ENCODE data around the gene PACRG.

PACRG gene

DNA sequence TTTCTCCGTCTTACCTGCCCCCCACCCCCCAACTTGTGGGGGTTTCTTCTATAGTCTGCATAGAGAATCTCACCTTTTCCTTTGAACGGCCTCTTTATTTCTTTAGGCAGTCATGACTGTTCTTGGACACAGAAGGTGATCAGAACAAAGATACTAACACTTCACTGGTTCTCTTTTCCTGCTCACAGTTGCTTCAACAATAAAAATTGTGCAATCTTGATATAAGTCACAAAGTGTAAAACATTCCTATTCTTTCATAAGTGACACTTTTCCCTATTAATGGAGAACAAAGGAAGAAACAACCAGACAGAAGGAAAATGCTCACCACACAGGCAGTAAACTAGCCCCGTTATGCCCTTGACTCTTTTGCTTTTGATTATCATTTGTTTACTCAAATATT lies 448.3 kb downstream of the PACRG start:
- no peak for DNase-seq (ENCODE audit: low read depth in 2 of 2)

DNA sequence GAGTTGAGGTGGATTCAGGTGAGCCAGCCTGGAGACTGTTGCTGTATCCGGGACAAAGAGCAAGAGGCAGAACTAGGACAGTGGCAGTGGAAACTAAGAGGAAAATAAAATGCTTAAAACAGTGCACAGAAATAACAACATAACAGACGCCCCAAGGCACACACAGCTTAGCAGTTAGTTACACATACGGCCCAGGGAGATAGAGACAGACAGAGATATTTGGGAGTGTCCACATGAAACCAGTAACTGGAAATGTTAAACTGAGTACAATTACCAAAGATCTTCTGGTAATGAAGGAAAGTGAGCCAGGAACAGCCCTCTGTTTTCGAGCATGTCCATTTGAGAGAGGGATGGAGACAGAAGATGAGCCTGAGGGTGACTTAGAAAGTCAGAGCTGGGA lies 449.2 kb downstream of the PACRG start:
- no peak for DNase-seq (ENCODE audit: low read depth in 2 of 2)

DNA sequence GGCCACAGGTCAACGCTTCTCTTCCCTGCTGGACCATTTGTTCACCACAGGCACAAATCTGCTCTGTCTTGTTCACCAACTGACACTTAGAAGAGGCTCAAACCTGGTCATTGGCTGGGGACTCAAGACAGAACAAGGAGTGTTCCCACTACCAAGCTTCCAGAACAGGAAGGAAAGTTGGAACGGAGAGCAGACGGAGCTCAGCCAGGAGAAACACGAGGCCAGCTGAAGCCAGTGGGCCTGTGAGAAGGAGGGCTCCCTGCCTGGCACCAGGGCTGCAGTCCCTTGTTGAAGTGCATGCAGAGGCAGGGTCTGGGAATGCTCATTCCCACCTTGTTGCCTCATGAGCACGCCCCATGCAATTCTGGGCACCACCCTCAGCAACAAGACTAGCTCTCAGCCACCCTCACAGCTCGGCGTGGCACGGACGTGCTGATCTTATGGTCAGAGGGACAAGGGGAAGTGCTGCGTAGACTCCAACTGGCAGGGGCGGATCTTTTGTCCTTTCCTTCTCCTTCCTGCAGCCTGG lies 450.2 kb downstream of the PACRG start:
- no peak for DNase-seq (ENCODE audit: low read depth in 2 of 2)

GRCh38 chr6:163179061-163179460 lies 451.3 kb downstream of the PACRG start:
- no peak for DNase-seq (ENCODE audit: low read depth in 2 of 2)

DNA sequence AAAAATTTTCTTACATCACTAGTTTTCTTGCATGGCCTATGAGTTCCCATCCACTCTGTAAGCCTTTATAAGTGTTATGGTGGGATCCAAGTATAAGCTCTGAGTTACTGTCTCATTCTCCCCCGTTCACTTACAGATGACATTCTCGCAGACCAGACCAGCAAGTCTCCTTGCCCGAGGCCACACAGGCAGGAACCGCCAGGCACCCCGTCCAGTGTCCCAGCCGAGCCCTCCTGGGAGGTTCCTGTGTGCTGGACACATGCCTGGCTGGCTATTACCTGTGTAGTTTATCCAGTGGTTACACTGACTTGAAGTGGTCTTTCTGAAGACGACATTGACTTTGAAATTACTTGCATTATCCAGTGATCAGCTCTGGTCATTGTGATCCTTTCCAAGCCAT lies 451.9 kb downstream of the PACRG start:
- no peak for DNase-seq (ENCODE audit: low read depth in 2 of 2)

- no peak for DNase-seq (ENCODE audit: low read depth in 2 of 2)
These were observed 453.2 kb downstream of the PACRG start for GRCh38 chr6:163180874-163181541.

- no peak for DNase-seq (ENCODE audit: low read depth in 2 of 2)
These were observed 453.9 kb downstream of the PACRG start for GRCh38 chr6:163181666-163182180.

DNA sequence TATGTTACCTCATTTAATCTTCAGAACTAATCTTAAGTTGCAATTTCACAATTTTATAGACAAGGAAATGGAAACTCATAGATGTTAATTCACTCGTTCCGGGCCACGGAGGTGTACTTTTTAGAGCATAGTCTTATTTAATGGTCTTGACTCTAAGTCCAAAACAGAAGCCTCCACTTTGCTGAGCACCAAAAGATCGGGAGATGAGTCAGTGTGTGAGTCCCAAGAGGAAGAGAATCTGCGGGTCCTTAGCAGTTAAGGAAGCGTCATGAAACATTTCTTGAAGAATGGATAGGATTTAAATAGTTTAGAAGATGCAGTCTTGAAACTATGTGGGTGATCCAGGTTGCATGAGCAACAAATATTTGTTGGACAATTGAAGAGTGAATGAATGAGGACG lies 454.9 kb downstream of the PACRG start:
- no peak for DNase-seq (ENCODE audit: low read depth in 2 of 2)

GRCh38 chr6:163183806-163184205 lies 456.0 kb downstream of the PACRG start:
- DNase-seq (ENCODE audit: low read depth in 2 of 2), result no peak

- no peak for DNase-seq (ENCODE audit: low read depth in 2 of 2)
These were observed 458.0 kb downstream of the PACRG start for GRCh38 chr6:163185744-163186143.

- no peak for DNase-seq (ENCODE audit: low read depth in 2 of 2)
These were observed 458.8 kb downstream of the PACRG start for GRCh38 chr6:163186527-163186926.

- no peak for DNase-seq (ENCODE audit: low read depth in 2 of 2)
These were observed 459.4 kb downstream of the PACRG start for GRCh38 chr6:163187201-163187600.

DNA sequence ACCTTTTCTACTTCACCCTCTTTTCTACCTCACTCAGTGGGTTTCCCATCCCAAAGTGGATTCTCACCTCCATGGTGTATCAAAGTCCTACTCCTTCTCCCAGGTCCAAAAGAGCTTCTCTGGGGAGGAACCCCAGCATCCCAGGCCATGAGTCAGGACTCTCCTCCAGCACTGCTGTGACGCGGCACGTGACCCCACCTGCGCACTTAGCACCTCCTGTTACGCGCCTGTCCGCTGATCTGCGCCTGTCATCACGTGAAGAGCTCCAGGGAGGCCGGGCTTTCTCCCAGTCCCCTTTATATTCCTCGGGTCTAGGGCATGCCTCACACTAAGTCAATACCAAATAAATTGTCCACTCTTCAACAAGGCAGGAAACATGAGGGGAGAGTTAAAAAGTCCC lies 459.8 kb downstream of the PACRG start:
- DNase-seq (ENCODE audit: low read depth in 2 of 2), result no peak

- no peak for DNase-seq (ENCODE audit: low read depth in 2 of 2)
These were observed 461.0 kb downstream of the PACRG start for GRCh38 chr6:163188746-163189145.

- no peak for DNase-seq (ENCODE audit: low read depth in 2 of 2)
These were observed 461.8 kb downstream of the PACRG start for GRCh38 chr6:163189609-163190008.

GRCh38 chr6:163190786-163191185 lies 463.0 kb downstream of the PACRG start:
- DNase-seq (ENCODE audit: low read depth in 2 of 2), result no peak

DNA sequence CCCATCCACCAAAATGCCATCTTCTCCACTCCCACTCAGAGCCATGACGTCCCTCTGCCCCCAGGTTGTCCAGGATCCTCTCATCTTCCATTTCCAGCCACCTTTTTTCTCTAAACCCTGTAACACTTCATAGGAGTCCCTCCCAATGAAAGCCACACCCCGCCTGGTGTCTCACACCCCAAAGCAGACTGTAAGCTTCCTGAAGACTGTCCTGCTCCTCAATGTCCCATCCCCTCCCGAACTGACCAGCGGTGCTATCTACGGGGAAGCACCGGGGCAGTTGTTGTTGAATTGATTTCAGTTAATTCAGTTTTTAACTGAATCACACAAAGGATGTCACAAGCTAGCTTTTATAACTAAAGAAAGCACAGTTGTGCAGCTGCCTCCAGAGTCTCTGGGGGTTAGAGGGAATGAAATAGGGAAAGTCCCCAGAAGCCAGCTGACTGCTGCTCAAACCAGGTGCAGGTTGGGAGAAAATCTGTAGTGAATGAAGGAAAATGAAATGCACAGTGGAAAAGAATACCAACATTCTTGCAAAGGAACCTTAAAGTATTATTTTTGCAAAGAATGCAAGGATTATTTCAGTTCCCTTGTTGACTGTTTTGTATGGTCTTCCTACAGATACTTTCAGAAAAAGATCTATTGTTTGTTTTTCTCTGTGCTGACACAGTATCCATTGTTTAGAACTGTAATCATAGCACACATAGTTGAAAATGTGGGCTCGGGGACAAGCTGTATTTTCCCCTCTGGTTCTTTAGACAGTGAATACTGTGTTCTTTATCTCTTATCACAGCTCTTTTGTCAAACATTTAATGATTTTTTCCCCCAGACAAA lies 464.1 kb downstream of the PACRG start:
- no peak for DNase-seq (ENCODE audit: low read depth in 2 of 2)

DNA sequence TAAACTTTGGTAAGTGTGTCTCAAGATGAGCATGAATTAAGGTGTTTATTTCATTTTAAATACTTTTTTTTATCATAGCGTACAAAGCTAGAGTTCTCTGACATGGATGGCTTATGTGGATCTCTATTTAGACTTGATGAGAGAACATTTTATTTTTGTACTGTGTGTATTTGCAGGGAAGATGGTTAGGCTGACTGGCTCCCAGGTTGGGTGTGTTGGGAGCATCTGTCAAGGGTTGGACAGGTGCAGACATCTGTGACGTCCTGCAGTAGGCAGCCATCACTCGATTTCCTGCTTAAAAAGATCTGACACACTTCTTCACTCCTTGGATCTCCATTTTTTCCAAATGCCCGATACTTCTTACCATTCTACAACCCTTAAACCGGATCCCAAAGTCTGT lies 464.8 kb downstream of the PACRG start:
- DNase-seq (ENCODE audit: low read depth in 2 of 2), result no peak

- DNase-seq (ENCODE audit: low read depth in 2 of 2), result no peak
These were observed 465.6 kb downstream of the PACRG start for GRCh38 chr6:163193326-163193725.

- no peak for DNase-seq (ENCODE audit: low read depth in 2 of 2)
These were observed 468.2 kb downstream of the PACRG start for GRCh38 chr6:163195721-163196691.

DNA sequence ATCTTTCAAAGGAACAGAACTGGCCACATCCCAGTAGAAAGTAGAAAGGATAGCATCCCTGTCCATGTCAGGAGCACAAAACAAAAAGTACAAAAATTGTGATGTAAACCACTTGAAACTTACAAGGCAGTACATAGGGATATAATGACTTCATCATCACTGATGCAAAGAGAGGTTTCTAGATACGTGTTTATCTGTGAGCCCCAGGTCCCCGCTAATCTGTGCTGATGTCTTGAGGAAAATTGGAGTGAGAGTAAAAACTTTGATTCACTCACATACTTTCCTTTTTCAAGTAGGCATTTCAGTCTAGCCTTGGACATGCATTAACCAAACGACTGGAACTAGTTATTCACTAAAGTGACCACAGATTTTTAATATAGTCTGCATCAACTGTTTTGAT lies 470.1 kb downstream of the PACRG start:
- DNase-seq (ENCODE audit: low read depth in 2 of 2), result no peak

GRCh38 chr6:163198396-163198795 lies 470.6 kb downstream of the PACRG start:
- DNase-seq (ENCODE audit: low read depth in 2 of 2), result no peak
